ENCODE results near the gene PROM2.

PROM2 gene

DNA sequence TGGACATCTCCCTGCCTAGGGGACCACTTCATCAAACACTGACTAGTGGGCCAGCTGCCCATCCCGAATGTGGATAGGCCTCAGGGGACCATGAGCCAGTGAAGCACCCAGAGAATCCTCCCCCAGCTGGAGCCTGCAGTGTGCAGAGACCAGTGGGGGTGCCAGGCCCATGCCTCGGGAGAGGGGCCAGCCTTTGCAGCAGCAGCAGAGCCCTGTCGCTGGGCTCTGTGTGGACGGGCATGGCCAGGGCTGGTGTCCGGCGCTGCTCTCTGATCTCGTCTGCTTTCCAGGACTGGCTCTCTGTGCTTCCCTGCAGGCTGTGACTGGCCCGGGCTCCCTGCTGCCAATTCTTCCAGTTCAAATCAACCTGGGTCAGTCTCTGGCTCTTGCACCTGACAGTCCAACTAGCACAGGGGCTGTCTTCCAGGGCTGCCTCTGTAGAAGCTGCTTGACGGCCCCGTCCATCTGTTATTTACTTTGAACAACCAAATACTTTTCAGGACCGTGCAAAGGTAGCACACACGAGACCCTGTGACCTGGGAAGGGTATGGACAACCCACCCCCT is 34.3 kb downstream of the PROM2 start:
- DNase-seq, result no peak

DNA sequence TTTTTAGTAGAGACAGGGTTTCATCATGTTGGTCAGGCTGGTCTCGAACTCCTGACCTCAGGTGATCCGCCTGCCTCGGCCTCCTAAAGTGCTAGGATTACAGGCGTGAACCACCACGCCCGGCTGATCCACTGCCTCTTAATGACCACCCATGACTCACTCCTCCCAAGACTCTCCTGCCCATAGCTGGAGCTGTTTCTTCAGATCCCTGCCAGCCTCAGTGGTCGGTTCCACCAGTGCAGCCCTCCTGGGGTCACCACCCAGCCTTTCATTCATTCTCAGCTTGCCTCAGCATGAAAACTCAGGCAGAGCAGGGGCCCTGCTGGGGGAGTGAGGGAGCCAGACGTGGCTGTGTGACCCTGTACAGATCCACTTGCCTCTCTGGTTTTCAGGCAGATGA is 35.4 kb downstream of the PROM2 start:
- no peak for DNase-seq

DNA sequence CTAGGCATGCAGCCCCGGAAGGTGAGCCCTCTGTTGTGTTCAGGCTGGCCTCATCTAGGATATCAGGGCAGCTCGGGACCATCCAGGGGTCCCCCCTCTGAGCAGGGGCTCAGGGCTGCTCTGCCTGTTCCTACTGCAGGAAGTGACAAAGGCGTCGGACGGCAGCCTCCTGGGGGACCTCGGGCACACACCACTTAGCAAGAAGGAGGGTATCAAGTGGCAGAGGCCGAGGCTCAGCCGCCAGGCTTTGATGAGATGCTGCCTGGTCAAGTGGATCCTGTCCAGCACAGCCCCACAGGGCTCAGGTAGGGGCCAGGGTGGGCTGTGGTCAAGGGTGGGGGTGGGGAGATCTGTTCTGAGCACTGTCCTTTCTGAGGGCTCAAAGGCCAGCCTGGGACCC is 36.0 kb downstream of the PROM2 start:
- no peak for DNase-seq

DNA sequence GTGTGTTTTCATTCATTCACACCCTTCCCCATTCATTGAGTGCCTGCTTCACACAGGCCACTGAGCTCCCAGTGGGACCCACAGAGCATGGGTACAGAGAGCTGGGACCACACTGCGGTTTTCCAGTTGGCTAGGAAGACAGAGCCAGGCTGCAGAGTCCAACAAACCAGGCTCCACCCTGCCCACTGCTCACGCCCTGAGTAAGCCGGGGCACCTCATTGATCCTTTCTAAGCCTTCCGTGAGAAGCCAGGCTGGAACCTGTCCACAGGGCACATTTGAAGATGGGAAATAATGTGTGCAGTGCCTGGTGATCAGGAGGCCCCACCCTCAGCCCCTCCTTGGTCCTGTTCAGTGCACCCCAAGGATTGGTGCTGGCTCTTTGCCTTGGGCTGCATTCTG is 36.4 kb downstream of the PROM2 start:
- no peak for DNase-seq

DNA sequence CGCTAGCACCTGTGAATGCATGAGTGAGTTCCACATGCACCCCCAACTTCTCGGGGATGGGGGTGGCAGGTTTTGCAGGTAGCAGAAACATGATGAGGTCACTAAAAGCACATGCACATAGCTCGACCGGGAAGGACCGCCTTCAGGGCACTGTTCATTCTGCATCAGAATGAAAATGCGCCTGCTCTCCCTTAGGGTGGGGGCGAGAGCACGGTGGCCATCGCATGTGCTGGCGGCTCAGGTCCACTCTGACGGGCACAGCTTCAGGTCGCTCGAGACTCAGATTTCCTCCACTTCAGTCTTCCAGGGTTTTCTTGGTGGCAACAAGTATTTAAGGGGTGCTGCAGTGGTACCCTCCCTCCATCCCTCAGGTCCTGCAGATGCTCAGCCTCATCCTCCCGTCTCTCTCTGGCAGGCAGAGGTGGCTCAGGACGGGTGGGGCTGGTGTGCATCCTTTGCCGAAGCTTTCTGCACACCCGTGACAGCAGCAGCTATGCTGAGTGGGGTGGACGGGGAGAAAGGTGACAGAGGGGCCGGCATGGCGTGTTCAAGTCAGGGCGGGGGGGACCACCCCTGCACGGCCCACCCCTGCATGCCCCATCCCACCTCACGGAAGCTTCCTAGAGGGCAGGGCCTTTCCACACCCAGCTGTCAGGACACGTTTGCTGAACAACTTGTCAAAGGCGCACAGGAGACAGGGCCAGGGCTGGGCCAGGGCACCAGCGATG is 37.7 kb downstream of the PROM2 start:
- no peak for DNase-seq

GRCh38 chr2:95312543-95313201 is 38.4 kb downstream of the PROM2 start:
- no peak for DNase-seq

GRCh38 chr2:95313296-95314131 is 39.3 kb downstream of the PROM2 start:
- DNase-seq, result no peak

DNA sequence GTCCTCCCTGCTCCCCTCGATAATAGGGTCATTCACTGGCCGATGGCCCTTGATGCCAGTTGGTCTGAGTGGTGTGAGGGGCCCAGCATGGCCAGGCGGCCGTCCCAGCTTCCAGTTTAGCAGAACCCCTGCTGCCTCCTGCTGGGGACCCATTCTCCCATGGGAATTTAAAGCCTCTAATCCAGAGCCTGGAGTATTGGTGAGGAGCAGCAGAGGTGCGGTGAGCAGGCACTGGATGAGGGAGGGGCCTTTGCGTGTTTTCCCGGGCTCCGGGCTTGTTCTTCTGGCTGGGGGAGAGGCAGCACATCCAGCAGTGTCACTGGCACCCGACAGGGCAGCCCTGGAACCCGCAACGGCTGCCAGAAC is 40.3 kb downstream of the PROM2 start:
- DNase-seq, result no peak

DNA sequence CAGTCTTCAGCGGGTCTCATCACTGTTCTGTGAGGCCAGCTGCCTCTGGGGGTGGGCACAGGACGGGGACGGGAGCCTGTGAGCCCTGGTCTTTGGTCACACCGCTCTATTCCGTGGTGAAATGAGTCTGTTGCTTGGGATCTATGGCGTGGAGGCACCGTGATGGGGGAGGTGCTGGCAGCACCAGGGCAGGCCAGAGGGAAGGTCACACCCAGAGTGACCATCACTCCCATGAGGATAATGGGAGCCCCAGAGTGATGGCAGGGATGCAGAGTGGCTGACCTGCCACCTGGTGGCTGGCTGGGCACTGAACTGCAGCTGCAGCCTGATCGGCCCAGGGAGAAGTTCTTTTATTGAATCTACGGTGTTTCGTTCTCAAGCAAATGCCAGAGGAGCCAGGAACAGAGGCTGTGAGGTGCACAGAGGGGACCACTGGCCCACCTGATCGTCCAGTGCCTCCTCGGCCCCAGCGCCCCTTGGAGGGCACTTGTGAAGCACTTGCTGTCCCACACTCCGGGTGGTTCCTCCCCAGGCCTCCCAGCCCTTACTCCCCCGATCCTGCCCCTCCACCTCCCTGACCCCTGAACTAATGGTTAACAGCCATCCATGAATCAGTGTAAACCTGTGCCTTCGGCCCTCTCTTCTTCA is 40.8 kb downstream of the PROM2 start:
- no peak for DNase-seq

DNA sequence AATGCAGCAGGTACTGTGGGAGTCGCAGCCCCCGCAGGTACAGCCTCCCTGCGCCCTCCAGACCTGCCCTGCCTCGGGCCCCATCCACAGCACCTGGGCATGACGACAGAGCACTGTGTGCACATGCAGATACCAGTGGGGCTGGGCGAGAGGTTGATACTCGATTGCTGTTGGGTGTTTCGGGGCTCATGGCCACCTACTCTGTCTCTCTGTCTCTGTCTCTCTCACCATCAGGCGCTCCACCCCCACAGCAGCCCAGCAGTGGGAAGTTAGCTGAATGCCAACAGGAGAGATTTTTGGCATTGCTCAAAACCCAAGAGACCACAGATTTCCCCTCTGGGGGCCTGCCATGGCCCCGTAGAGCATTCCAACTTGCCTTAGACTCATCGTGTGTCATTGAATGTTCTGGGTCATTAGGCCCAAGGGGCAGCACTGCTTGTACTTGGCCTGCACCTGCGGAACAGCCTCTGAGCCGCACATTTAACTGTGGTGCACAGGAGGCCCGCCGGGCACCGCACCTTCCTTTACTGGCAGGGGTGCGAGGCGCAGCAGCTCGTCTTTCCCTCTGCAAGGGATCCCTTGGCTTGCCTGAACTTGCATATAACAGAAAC is 41.7 kb downstream of the PROM2 start:
- no peak for DNase-seq

DNA sequence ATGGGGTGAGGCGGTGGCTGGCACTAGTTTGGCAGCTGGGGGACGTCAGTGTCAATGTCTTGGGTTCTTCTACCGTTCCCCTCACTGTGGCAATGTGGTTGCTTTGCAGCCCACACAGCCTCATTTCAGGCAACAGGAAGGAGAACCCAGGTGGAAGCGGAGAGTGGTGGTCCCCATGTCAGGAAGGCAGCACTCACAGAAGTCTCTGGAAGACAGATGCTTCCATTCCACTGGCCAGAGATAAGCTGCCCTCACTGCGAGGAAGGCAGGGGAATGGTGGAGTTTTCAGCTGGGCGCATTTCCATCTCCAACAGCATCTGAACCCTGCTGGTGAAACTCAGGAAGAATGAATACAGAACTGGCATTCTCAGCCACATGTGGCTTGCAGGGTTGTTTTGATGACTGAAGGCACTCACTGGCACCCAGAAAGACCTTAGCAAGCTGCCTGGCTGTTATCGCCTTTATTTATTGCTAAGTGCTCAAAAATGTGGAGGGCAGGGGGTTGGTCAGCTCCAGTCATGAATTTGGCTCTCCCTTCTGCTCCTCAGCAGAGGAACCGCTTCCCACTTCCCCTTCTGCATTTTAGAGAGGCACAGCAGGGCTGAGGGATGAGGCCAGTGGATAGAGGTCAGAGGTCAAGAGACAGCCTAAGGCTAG is 42.3 kb downstream of the PROM2 start:
- DNase-seq, result no peak

DNA sequence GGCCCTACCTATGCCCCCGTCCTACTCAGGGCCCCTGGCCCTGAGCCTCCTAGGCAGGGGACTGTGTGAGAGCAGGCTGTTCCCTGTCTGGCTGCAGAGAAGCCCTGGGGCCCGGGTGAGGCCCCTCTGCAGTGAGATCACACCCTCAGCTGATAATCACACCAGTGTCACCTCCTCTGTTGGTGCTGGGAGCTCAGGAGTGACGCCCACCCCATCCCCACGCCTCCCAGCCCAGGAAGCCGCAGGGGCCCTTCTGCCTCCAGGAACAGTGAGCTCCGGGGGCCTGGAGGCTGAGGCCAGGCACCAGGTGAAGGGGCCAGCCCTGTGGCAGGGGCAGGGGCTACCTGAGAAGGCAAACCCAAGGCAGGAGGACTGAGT is 42.9 kb downstream of the PROM2 start:
- no peak for DNase-seq

GRCh38 chr2:95317665-95318425 is 43.6 kb downstream of the PROM2 start:
- DNase-seq, result no peak

DNA sequence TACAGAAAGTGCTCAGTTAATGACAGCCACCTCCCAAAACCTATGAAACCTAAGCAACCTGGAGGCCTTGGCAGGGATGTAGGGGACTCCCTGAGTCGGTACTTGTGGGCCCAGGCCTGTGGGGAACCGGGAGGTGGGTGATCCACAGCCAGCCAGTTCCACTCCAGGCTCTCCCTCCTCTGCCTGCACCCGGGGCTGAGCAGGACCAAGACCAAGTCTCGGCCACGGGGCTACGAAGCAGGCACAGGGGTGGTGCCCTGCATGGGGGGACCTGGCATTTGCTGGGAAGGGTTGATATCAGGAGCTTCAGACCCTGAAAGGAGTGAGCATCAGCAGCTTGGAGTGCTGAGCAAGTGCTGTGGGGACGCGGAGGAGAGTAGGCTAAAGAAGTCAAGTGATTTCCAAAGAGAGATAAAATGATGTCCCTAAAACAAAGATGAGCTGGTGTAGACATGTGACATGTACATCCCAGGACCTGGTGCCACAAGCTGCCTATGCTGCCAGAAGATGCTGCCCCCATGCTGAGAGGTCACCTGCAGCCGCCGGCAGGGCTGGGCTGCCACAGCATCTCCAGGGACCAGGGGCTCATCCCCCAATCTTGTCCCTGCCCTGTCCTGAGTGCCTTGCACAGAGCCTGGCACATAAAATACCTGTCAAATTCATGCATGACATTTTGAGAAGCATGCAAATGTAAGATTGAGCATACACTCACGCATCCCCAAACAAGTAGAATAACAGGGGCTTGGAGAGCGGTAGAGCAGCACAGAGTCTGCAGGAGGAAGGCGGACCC is 44.4 kb downstream of the PROM2 start:
- DNase-seq, result no peak

- no peak for DNase-seq
Observed at GRCh38 chr2:95319481-95320343, 45.5 kb downstream of the PROM2 start.

GRCh38 chr2:95320344-95320712 is 46.1 kb downstream of the PROM2 start:
- no peak for DNase-seq

DNA sequence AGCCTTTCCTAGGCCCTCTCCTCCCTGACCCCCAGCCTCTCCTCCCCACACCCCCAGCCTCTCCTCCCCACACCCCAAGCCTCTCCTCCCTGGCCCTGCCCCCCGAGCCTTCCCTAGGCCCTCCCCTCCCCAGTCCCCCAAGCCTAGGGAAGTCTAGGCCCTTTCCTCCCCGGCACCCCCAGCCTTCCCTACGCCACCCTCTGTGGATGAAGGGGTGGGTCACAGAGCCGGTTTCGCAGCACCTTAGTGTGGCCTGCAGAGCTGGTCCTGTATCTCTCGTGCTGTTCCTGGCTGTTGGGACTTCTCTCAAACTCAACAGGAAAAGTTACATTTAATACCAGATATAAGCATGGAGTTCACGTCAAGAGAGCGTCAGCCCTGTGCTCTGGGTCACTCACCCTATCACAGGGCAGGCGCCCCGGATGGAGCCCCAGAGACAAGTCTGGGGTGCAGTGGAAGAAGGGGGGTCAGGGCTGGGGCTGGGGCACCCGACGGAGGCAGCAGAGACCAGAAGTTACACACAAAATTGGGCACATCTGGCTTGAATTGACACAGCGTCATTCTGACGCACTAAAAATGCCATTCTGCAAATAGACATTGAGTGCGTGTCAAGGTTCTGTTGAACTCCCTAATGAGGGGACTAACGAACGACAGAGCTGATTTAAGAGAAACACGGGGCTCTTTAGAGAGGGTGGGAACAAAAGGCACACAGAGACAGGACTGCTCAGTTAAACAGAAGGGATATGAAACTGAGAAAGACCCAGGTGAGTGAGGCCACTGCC is 46.9 kb downstream of the PROM2 start:
- no peak for DNase-seq

GRCh38 chr2:95323347-95324155 is 49.3 kb downstream of the PROM2 start:
- no peak for DNase-seq

Measured in activated T-cell treated with anti-CD3 and anti-CD28 coated beads, Interleukin-2, amount 50 U/mL, for 1 hour (primary cell).